ENCODE data around the gene KRTDAP.

KRTDAP gene

GRCh38 chr19:35513628-35514281 lies 23.5 kb upstream of the KRTDAP start, which contains the start of gene DMKN:
DMKN (minus strand) TSS chr19:35513649; CDS start chr19:35513475, 174 bp downstream.
- in situ Hi-C loops (cut with MboI; ENCODE audit: low sequenced_read_pairs), result no loop called here

GRCh38 chr19:35512831-35513627 lies 22.8 kb upstream of the KRTDAP start:
- in situ Hi-C loops (cut with MboI; ENCODE audit: low sequenced_read_pairs), result no loop called here

GRCh38 chr19:35511337-35511736 lies 21.1 kb upstream of the KRTDAP start:
- in situ Hi-C loops (cut with MboI; ENCODE audit: low sequenced_read_pairs), result no loop called here

GRCh38 chr19:35510626-35510964 lies 20.3 kb upstream of the KRTDAP start:
- in situ Hi-C loops (cut with MboI; ENCODE audit: low sequenced_read_pairs), result no loop called here

- in situ Hi-C loops (cut with MboI; ENCODE audit: low sequenced_read_pairs), result no loop called here
Measured at GRCh38 chr19:35509861-35510625, 19.8 kb upstream of the KRTDAP start.

- in situ Hi-C loops (cut with MboI; ENCODE audit: low sequenced_read_pairs), result no loop called here
Measured at GRCh38 chr19:35509018-35509652, 18.9 kb upstream of the KRTDAP start.

GRCh38 chr19:35508129-35508528 lies 17.9 kb upstream of the KRTDAP start:
- in situ Hi-C loops (cut with MboI; ENCODE audit: low sequenced_read_pairs), result no loop called here

GRCh38 chr19:35507561-35507960 lies 17.3 kb upstream of the KRTDAP start:
- in situ Hi-C loops (cut with MboI; ENCODE audit: low sequenced_read_pairs), result no loop called here

GRCh38 chr19:35506011-35506410 lies 15.7 kb upstream of the KRTDAP start:
- in situ Hi-C loops (cut with MboI; ENCODE audit: low sequenced_read_pairs), result no loop called here

GRCh38 chr19:35502751-35503150 lies 12.5 kb upstream of the KRTDAP start:
- in situ Hi-C loops (cut with MboI; ENCODE audit: low sequenced_read_pairs), result no loop called here

- in situ Hi-C loops (cut with MboI; ENCODE audit: low sequenced_read_pairs), result no loop called here
Measured at GRCh38 chr19:35501684-35502083, 11.4 kb upstream of the KRTDAP start.

- in situ Hi-C loops (cut with MboI; ENCODE audit: low sequenced_read_pairs), result no loop called here
Measured at GRCh38 chr19:35500611-35501010, 10.3 kb upstream of the KRTDAP start.

- in situ Hi-C loops (cut with MboI; ENCODE audit: low sequenced_read_pairs), result no loop called here
Measured at GRCh38 chr19:35498984-35499527, 8.8 kb upstream of the KRTDAP start.

GRCh38 chr19:35498220-35498619 lies 8.0 kb upstream of the KRTDAP start:
- in situ Hi-C loops (cut with MboI; ENCODE audit: low sequenced_read_pairs), result no loop called here

GRCh38 chr19:35497406-35497805 lies 7.1 kb upstream of the KRTDAP start:
- in situ Hi-C loops (cut with MboI; ENCODE audit: low sequenced_read_pairs), result no loop called here

GRCh38 chr19:35495107-35496064 lies 5.1 kb upstream of the KRTDAP start:
- in situ Hi-C loops (cut with MboI; ENCODE audit: low sequenced_read_pairs), result no loop called here

GRCh38 chr19:35493971-35494370 lies 3.7 kb upstream of the KRTDAP start:
- in situ Hi-C loops (cut with MboI; ENCODE audit: low sequenced_read_pairs), result no loop called here

GRCh38 chr19:35491836-35492360 lies 1.6 kb upstream of the KRTDAP start:
- in situ Hi-C loops (cut with MboI; ENCODE audit: low sequenced_read_pairs), result no loop called here

- in situ Hi-C loops (cut with MboI; ENCODE audit: low sequenced_read_pairs), result no loop called here
Measured at GRCh38 chr19:35488677-35489076, 1.6 kb downstream of the KRTDAP start.

All from HL-60/S4 treated with retinoic acid at 250 ng/mL for 4 days and 3 days (cell line).